Measurements from ENCODE around the gene MRGPRG. TPM values are rescaled to one million over a fixed set of nuclear protein-coding genes. Genes with fewer than 3 reads are reported as not detected.
A peak's percentile ranks its signal among the peaks of the same experiment; 100 is the strongest.

MRGPRG gene
- total and polyA plus RNA-seq, 9 of the 15 experiments (the other 6 are each of a cell fraction or from before 2014, with no cell fraction given) = not detected

DNA sequence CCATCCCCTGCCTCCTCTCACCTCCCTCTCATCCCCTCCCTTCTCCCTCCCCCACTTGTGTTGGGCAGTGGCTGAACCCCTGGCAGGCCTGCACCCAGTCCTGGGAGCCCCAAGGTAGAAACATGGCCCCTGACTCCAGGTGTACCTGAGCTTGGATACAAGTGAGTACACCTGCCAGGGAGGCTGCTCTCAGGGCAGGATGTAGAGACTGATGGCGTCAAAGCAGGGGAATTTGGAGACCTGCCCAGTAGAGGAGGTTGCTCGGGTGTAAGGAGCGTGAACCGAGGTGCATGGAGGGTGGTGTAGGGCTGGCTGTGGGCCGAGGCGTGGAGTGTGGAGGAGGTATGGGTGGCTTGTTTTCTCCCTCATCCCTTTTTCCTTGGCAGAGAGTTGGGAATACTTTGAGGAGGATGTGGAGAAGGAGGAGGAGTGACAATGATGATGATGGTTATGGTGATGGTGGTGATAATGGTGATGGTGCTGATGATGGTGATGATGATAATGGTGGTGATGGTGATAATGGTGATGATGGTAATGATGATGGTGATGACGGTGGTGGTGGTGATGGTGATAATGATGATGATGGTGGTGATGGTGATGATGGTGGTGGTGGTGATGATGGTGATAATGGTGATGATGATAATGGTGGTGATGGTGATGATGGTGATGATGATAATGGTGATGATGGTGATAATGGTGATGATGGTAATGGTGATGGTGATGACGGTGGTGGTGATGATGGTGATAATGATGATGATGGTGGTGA, 12.3 kb downstream of the MRGPRG start:
- DNase-seq (ENCODE audit: extremely low read depth in 1 of 4, low spot score in 3 of 4) = no peak
- Histone ChIP-seq H2AFZ (ENCODE audit: low read depth, low read length) (no peak overlapping the region), H3K4me1 (replicated peaks in 1 of 2; ENCODE audit: control insufficient read depth in 2 of 2, insufficient read depth in 2 of 2, low read length in 2 of 2) (peaks cover 0 to 22% of the 10 kb centered on the region in 2 experiments; a peak in 1 of 5 replicates), H3K9me3 (replicated peaks; ENCODE audit: control insufficient read depth, insufficient read depth, low read depth, low read length) (no peaks in the 10 kb centered on the region), H3K9ac (ENCODE audit: insufficient read depth in 1 of 2, low read depth in 2 of 2, low read length in 2 of 2) (no peak overlapping the region), H4K20me1 (replicated peaks; ENCODE audit: control insufficient read depth, insufficient read depth, low read length) (peaks cover 8% of the 10 kb centered on the region), H3K27ac (ENCODE audit: extremely low read depth, low read depth, low read length) (no peak overlapping the region), H3K9me1 (ENCODE audit: control insufficient read depth, insufficient read depth, low read length) (no peaks in the 10 kb centered on the region), H3K36me3 (ENCODE audit: control insufficient read depth, insufficient read depth, low read length) (no peaks in the 10 kb centered on the region), H3K4me2 (ENCODE audit: insufficient read depth, low read length) (no peak overlapping the region), H3K27me3 (ENCODE audit: control insufficient read depth in 2 of 2, insufficient read depth in 2 of 2, low read length in 2 of 2) (peaks cover 18 to 39% of the 10 kb centered on the region in 2 experiments; a peak in 4 of 5 replicates), H3K4me3 (no peak overlapping the region), H3K79me2 (ENCODE audit: control insufficient read depth, insufficient read depth, low read length) (no peaks in the 10 kb centered on the region)
- no TSS peak for BruUV-seq (replicated peaks)
- ChIA-PET POLR2A (interaction anchor here (0.5 to 1.1 kb wide), 2 partner anchors 18 to 267 kb away, joined by 3 read pairs; no protein-coding TSS in a partner anchor), CTCF (ENCODE audit: low intra/inter-chr PET ratio) (no interaction called here)
- TF ChIP-seq, protein P1, sequence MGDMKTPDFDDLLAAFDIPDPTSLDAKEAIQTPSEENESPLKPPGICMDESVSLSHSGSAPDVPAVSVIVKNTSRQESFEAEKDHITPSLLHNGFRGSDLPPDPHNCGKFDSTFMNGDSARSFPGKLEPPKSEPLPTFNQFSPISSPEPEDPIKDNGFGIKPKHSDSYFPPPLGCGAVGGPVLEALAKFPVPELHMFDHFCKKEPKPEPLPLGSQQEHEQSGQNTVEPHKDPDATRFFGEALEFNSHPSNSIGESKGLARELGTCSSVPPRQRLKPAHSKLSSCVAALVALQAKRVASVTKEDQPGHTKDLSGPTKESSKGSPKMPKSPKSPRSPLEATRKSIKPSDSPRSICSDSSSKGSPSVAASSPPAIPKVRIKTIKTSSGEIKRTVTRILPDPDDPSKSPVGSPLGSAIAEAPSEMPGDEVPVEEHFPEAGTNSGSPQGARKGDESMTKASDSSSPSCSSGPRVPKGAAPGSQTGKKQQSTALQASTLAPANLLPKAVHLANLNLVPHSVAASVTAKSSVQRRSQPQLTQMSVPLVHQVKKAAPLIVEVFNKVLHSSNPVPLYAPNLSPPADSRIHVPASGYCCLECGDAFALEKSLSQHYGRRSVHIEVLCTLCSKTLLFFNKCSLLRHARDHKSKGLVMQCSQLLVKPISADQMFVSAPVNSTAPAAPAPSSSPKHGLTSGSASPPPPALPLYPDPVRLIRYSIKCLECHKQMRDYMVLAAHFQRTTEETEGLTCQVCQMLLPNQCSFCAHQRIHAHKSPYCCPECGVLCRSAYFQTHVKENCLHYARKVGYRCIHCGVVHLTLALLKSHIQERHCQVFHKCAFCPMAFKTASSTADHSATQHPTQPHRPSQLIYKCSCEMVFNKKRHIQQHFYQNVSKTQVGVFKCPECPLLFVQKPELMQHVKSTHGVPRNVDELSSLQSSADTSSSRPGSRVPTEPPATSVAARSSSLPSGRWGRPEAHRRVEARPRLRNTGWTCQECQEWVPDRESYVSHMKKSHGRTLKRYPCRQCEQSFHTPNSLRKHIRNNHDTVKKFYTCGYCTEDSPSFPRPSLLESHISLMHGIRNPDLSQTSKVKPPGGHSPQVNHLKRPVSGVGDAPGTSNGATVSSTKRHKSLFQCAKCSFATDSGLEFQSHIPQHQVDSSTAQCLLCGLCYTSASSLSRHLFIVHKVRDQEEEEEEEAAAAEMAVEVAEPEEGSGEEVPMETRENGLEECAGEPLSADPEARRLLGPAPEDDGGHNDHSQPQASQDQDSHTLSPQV (IDR thresholded peaks at IDR 0.05) = no peak
- TF ChIP-seq NR4A1 (CRISPR knock-in tag; IDR thresholded peaks at IDR 0.05) = no peak
- TF ChIP-seq NR4A1 (tag; IDR thresholded peaks at IDR 0.05) = no peak
- TF ChIP-seq STAG1 (CRISPR knock-in tag; IDR thresholded peaks at IDR 0.05; ENCODE audit: borderline replicate concordance) = no peak
- no peak for TF ChIP-seq JUNB (CRISPR knock-in tag; conservative IDR thresholded peaks at IDR 0.05)
- no peak for TF ChIP-seq RFX1 (IDR thresholded peaks at IDR 0.05)
- no peak for TF ChIP-seq TRIM28 (IDR thresholded peaks at IDR 0.05)
- TF ChIP-seq TAF9B (IDR thresholded peaks at IDR 0.05; ENCODE audit: partially characterized antibody) = no peak
- no peak for TF ChIP-seq NFRKB (IDR thresholded peaks at IDR 0.05; ENCODE audit: low read depth)
- TF ChIP-seq NR2F6 (CRISPR knock-in tag; IDR thresholded peaks at IDR 0.05) = no peak
- TF ChIP-seq FOS (IDR thresholded peaks at IDR 0.05; ENCODE audit: extremely low read depth, insufficient read length) = no peak
- no peak for TF ChIP-seq GATAD2B (IDR thresholded peaks at IDR 0.05; ENCODE audit: borderline replicate concordance)
- no peak for TF ChIP-seq NEUROD1 (IDR thresholded peaks at IDR 0.05; ENCODE audit: borderline replicate concordance, low read depth, low read length, partially characterized antibody)
- TF ChIP-seq MTA2 (IDR thresholded peaks at IDR 0.05; ENCODE audit: low read depth) = no peak
- no peak for TF ChIP-seq DMBX1 (CRISPR knock-in tag; IDR thresholded peaks at IDR 0.05; ENCODE audit: borderline replicate concordance)
- no peak for TF ChIP-seq PML (IDR thresholded peaks at IDR 0.05; ENCODE audit: low read length)
- TF ChIP-seq ZBTB17 (CRISPR knock-in tag; IDR thresholded peaks at IDR 0.05) = no peak
- TF ChIP-seq ZNF589 (CRISPR knock-in tag; IDR thresholded peaks at IDR 0.05; ENCODE audit: low read depth) = no peak
- TF ChIP-seq ETV5 (CRISPR knock-in tag; IDR thresholded peaks at IDR 0.05; ENCODE audit: low read depth) = no peak
- no peak for TF ChIP-seq SMAD2 (IDR thresholded peaks at IDR 0.05; ENCODE audit: low read depth, low read length)
- WGBS (ENCODE audit: insufficient coverage, low coverage, missing lambda C conversion rate) = 0% methylated on average over 6 of the region's 8 CpGs
- intact Hi-C loops (cut with micrococcal nuclease) = no loop called here
- in situ Hi-C loops (cut with MboI) = no loop called here
- peak; percentile 87 for FAIRE-seq
- no peak for ATAC-seq

All from K562 (cell line).